H9 (cell line): ENCODE results near the gene ROBO1. TPM values are rescaled to one million over a fixed set of nuclear protein-coding genes. Genes with fewer than 3 reads are reported as not detected.

Experiments
- DNase-seq: peaks from one replicate; pipeline ENCODE4 v3.0.0-alpha.2; 2017
- H2AFZ ChIP-seq: one replicate; pipeline ENCODE4 v1.6.1; 2013; ENCODE audit warnings: mild to moderate bottlenecking, low read length, control low read depth, moderate library complexity
- H2AK5ac ChIP-seq: 2 replicates; pipeline ENCODE4 v1.6.1; 2013; ENCODE audit warnings: low read length, control low read depth, mixed read lengths; ENCODE audit not compliant: insufficient read length
- H2BK120ac ChIP-seq: one replicate; pipeline ENCODE4 v1.6.1; 2013; ENCODE audit warnings: low read depth, mild to moderate bottlenecking, low read length, control low read depth, inconsistent platforms; ENCODE audit not compliant: poor library complexity, severe bottlenecking
- H2BK12ac ChIP-seq: 2 replicates; pipeline ENCODE4 v1.6.1; 2013; ENCODE audit warnings: low read length, control low read depth, mixed read lengths, low read depth; ENCODE audit not compliant: insufficient read length
- H2BK15ac ChIP-seq: 2 replicates; pipeline ENCODE4 v1.6.1; 2013; ENCODE audit warnings: low read depth, low read length, control low read depth
- H2BK20ac ChIP-seq: one replicate; pipeline ENCODE4 v1.6.1; 2013; ENCODE audit warnings: low read depth, mild to moderate bottlenecking, low read length, control low read depth, inconsistent platforms; ENCODE audit not compliant: poor library complexity, severe bottlenecking
- H2BK5ac ChIP-seq: 2 replicates; pipeline ENCODE4 v1.6.1; 2013; ENCODE audit warnings: low read length, control low read depth, mixed read lengths; ENCODE audit not compliant: insufficient read length
- H3K14ac ChIP-seq: 2 replicates; pipeline ENCODE4 v1.6.1; 2013; ENCODE audit warnings: low read length, control low read depth; ENCODE audit not compliant: insufficient read depth
- H3K18ac ChIP-seq: 2 replicates; pipeline ENCODE4 v1.6.1; 2013; ENCODE audit warnings: low read depth, mild to moderate bottlenecking, mixed read lengths, low read length, control low read depth; ENCODE audit not compliant: insufficient read length
- H3K23ac ChIP-seq: 2 replicates; pipeline ENCODE4 v1.6.1; 2013; ENCODE audit warnings: low read length, control low read depth, mixed read lengths, low read depth; ENCODE audit not compliant: insufficient read length
- H3K23me2 ChIP-seq: 2 replicates; pipeline ENCODE4 v1.6.1; 2013; ENCODE audit warnings: low read depth, mild to moderate bottlenecking, mixed read lengths, low read length, control low read depth; ENCODE audit not compliant: insufficient read length, poor library complexity, severe bottlenecking
- H3K27ac ChIP-seq: 2 replicates; pipeline ENCODE4 v1.5.1; 2013; ENCODE audit warnings: low read length, control low read depth, mixed read lengths, low read depth; ENCODE audit not compliant: insufficient read length
- H3K27me3 ChIP-seq: 2 replicates; pipeline ENCODE4 v1.6.1; 2013; ENCODE audit warnings: low read length, control low read depth, inconsistent platforms; ENCODE audit not compliant: insufficient read depth
- H3K4ac ChIP-seq: 2 replicates; pipeline ENCODE4 v1.6.1; 2013; ENCODE audit warnings: low read depth, mild to moderate bottlenecking, control low read depth, inconsistent platforms, low read length, moderate library complexity
- H3K4me1 ChIP-seq: 2 replicates; pipeline ENCODE4 v1.6.1; 2013; ENCODE audit warnings: low read length, control low read depth, inconsistent platforms; ENCODE audit not compliant: insufficient read depth
- H3K4me2 ChIP-seq: 2 replicates; pipeline ENCODE4 v1.6.1; 2013; ENCODE audit warnings: low read length, control low read depth, mixed read lengths; ENCODE audit not compliant: insufficient read length, insufficient read depth
- H3K56ac ChIP-seq: 2 replicates; pipeline ENCODE4 v1.6.1; 2013; ENCODE audit warnings: low read depth, mild to moderate bottlenecking, mixed read lengths, low read length, control low read depth; ENCODE audit not compliant: insufficient read length
- H3K79me1 ChIP-seq: 2 replicates; pipeline ENCODE4 v1.6.1; 2013; ENCODE audit warnings: low read depth, mild to moderate bottlenecking, moderate library complexity, low read length, control low read depth, inconsistent platforms; ENCODE audit not compliant: insufficient read depth, poor library complexity, severe bottlenecking
- H3K79me2 ChIP-seq: 2 replicates; pipeline ENCODE4 v1.6.1; 2013; ENCODE audit warnings: low read length, control low read depth, inconsistent platforms; ENCODE audit not compliant: insufficient read depth
- H3K9ac ChIP-seq: 2 replicates; pipeline ENCODE4 v1.6.1; 2013; ENCODE audit warnings: low read length, control low read depth, mixed read lengths; ENCODE audit not compliant: insufficient read length; ENCODE audit errors: extremely low read depth
- H3K9me3 ChIP-seq: one replicate; pipeline ENCODE4 v1.6.1; 2013; ENCODE audit warnings: low read depth, low read length, inconsistent platforms; ENCODE audit not compliant: control insufficient read depth
- H3T11ph ChIP-seq: one replicate; pipeline ENCODE4 v1.6.1; 2013; ENCODE audit warnings: mild to moderate bottlenecking, low read length, control low read depth, inconsistent platforms
- H4K20me1 ChIP-seq: one replicate; pipeline ENCODE4 v1.6.1; 2013; ENCODE audit not compliant: control insufficient read depth, insufficient read length, insufficient read depth
- H4K5ac ChIP-seq: 2 replicates; pipeline ENCODE4 v1.6.1; 2013; ENCODE audit warnings: low read depth, mild to moderate bottlenecking, mixed read lengths, low read length, control low read depth; ENCODE audit not compliant: insufficient read length
- H4K8ac ChIP-seq: replicated peaks from 2 replicates; pipeline ENCODE4 v1.6.1; 2013; ENCODE audit warnings: low read length, control low read depth, mixed read lengths, low read depth; ENCODE audit not compliant: insufficient read length
- H4K91ac ChIP-seq: 2 replicates; pipeline ENCODE4 v1.6.1; 2013; ENCODE audit warnings: low read depth, mild to moderate bottlenecking, moderate library complexity, mixed read lengths, low read length, control low read depth; ENCODE audit not compliant: insufficient read length
- H3K27ac Mint-ChIP-seq, 3 experiments: 2 replicates in 2 of 3; 3 replicates in 1 of 3; pipeline ENCODE4 v1.8.0; 2020 to 2021; ENCODE audit warnings: mixed read lengths in 3 of 3, mild to moderate bottlenecking in 1 of 3, moderate library complexity in 1 of 3
- H3K27me3 Mint-ChIP-seq: 2 replicates; pipeline ENCODE4 v1.8.0; 2021; ENCODE audit warnings: low read depth, mild to moderate bottlenecking, moderate library complexity, mixed read lengths
- H3K36me3 Mint-ChIP-seq, 3 experiments: 2 replicates in 2 of 3; 3 replicates in 1 of 3; pipeline ENCODE4 v1.8.0; 2020 to 2021; ENCODE audit warnings: low read depth in 3 of 3, mixed read lengths in 3 of 3; ENCODE audit not compliant: insufficient read depth in 1 of 3
- H3K4me1 Mint-ChIP-seq, 2 experiments: 2 replicates each; pipeline ENCODE4 v1.8.0; 2020; ENCODE audit warnings: mixed read lengths in 2 of 2
- H3K4me3 Mint-ChIP-seq, 2 experiments: 2 replicates in 1 of 2; 3 replicates in 1 of 2; pipeline ENCODE4 v1.8.0; 2020 to 2021; ENCODE audit warnings: mild to moderate bottlenecking in 2 of 2, mixed read lengths in 2 of 2, moderate library complexity in 1 of 2
- H3K9me3 Mint-ChIP-seq, 2 experiments: 2 replicates in 1 of 2; 3 replicates in 1 of 2; pipeline ENCODE4 v1.8.0; 2020; ENCODE audit warnings: mild to moderate bottlenecking in 2 of 2, mixed read lengths in 2 of 2, moderate library complexity in 1 of 2
- WGBS: extraction: QIAGEN DNeasy Blood & Tissue Kit; methylation state at CpG from one replicate; pipeline ENCODE4 v1.1.7; 2013; ENCODE audit warnings: missing lambda C conversion rate, low lambda C conversion rate, mixed read lengths; ENCODE audit not compliant: insufficient read length; ENCODE audit errors: extremely low coverage; 5-methylcytosine and 5-hydroxymethylcytosine counted together
- total RNA-seq: library from RNA; stranded (reverse); gene quantifications from 2 replicates; pipeline ENCODE4 v1.2.1, GENCODE V29; 2021
- TF ChIP-seq, protein P1 (sequence below): fragments of 200-600 bp; sonication (generic); conservative IDR thresholded peaks from 3 replicates; pipeline ENCODE4 v1.8.0; 2021; ENCODE audit warnings: antibody characterized with exemption, mild to moderate bottlenecking

Gene ROBO1
- total RNA-seq, 1 experiment from 2014 or later = 62.7 TPM

DNA sequence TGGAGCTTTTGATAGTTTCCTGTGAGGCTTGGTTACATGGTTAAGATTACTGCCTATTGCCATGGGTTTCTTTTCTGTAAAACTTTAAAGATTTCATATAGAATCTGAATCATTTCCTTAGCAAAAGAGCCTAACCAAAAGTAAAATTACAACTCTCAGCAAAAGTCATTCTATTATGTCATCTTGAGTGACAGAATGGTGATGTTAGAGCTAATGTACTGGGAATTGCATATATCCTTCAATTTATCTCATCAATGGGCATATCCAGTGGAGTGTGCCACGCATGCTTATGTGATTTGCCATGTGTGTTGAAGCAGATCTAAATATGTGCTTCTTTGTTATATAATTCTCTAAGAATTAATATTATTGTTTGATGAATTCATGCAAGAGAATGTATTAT, 212.1 kb downstream of the ROBO1 start:
- Mint-ChIP-seq H3K9me3 (no peaks in the 10 kb centered on the region), H3K4me3 (no peak overlapping the region), H3K27ac (no peak overlapping the region), H3K27me3 (no peaks in the 10 kb centered on the region), H3K36me3 (no peaks in the 10 kb centered on the region), H3K4me1 (no peaks in the 10 kb centered on the region)
- H3K56ac ChIP-seq = no peak overlapping the region
- H3K4ac ChIP-seq = no peak overlapping the region
- no peak overlapping the region for H3K23ac ChIP-seq
- H2BK20ac ChIP-seq = no peak overlapping the region
- TF ChIP-seq, protein P1, sequence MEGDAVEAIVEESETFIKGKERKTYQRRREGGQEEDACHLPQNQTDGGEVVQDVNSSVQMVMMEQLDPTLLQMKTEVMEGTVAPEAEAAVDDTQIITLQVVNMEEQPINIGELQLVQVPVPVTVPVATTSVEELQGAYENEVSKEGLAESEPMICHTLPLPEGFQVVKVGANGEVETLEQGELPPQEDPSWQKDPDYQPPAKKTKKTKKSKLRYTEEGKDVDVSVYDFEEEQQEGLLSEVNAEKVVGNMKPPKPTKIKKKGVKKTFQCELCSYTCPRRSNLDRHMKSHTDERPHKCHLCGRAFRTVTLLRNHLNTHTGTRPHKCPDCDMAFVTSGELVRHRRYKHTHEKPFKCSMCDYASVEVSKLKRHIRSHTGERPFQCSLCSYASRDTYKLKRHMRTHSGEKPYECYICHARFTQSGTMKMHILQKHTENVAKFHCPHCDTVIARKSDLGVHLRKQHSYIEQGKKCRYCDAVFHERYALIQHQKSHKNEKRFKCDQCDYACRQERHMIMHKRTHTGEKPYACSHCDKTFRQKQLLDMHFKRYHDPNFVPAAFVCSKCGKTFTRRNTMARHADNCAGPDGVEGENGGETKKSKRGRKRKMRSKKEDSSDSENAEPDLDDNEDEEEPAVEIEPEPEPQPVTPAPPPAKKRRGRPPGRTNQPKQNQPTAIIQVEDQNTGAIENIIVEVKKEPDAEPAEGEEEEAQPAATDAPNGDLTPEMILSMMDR = no peak
- H4K8ac ChIP-seq = no peak overlapping the region
- H2BK15ac ChIP-seq = no peak overlapping the region
- no peak overlapping the region for H3K14ac ChIP-seq
- no peak overlapping the region for H3T11ph ChIP-seq
- no peaks in the 10 kb centered on the region for H3K23me2 ChIP-seq
- H3K79me2 ChIP-seq = no peaks in the 10 kb centered on the region
- H3K79me1 ChIP-seq = no peaks in the 10 kb centered on the region
- no peak overlapping the region for H3K9ac ChIP-seq
- WGBS = no CpG with 5 or more reads among the region's 1 CpG
- H3K27me3 ChIP-seq = no peaks in the 10 kb centered on the region
- H2BK120ac ChIP-seq = no peak overlapping the region
- no peak overlapping the region for H2AFZ ChIP-seq
- H4K91ac ChIP-seq = no peak overlapping the region
- H2AK5ac ChIP-seq = no peak overlapping the region
- no peak overlapping the region for H4K5ac ChIP-seq
- H3K9me3 ChIP-seq = no peaks in the 10 kb centered on the region
- H3K18ac ChIP-seq = no peak overlapping the region
- H3K4me2 ChIP-seq = no peak overlapping the region
- H3K4me1 ChIP-seq = no peaks in the 10 kb centered on the region
- no peaks in the 10 kb centered on the region for H4K20me1 ChIP-seq
- no peak overlapping the region for H2BK5ac ChIP-seq
- H3K27ac ChIP-seq = no peak overlapping the region
- H2BK12ac ChIP-seq = no peak overlapping the region
- DNase-seq = no peak
